ENCODE data around the gene MESP2.

DNA sequence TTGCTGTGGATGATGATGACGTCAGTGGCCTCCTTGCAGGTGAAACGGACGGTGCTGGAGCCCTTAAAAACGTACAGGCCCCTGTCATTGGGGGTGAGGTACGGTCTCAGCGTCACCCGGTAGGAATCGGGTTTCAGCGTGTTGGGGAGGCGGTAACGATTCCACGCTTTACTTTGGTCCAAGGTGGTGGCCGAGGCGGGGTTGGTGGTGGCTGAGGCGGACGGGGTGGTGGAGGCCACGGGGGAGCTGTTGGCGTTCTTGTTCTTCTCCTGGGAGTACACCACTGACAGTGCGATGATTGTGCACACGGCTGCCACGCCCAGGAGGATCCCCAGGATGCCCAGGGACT, 30.1 kb downstream of the MESP2 start:
- TF ChIP-seq, protein P1, sequence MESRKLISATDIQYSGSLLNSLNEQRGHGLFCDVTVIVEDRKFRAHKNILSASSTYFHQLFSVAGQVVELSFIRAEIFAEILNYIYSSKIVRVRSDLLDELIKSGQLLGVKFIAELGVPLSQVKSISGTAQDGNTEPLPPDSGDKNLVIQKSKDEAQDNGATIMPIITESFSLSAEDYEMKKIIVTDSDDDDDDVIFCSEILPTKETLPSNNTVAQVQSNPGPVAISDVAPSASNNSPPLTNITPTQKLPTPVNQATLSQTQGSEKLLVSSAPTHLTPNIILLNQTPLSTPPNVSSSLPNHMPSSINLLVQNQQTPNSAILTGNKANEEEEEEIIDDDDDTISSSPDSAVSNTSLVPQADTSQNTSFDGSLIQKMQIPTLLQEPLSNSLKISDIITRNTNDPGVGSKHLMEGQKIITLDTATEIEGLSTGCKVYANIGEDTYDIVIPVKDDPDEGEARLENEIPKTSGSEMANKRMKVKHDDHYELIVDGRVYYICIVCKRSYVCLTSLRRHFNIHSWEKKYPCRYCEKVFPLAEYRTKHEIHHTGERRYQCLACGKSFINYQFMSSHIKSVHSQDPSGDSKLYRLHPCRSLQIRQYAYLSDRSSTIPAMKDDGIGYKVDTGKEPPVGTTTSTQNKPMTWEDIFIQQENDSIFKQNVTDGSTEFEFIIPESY (IDR thresholded peaks at IDR 0.05): no peak
- TF ChIP-seq CTCF (IDR thresholded peaks at IDR 0.05; ENCODE audit: low read depth, low read length, missing input control) (no peak), RAD21 (IDR thresholded peaks at IDR 0.05) (no peak), FOXA1 (IDR thresholded peaks at IDR 0.05) (no peak), GABPA (IDR thresholded peaks at IDR 0.05 in 1 of 2, conservative IDR thresholded peaks at IDR 0.05 in 1 of 2) (no peak), SP1 (IDR thresholded peaks at IDR 0.05) (no peak), TAF1 (conservative IDR thresholded peaks at IDR 0.05) (no peak), REST (IDR thresholded peaks at IDR 0.05) (no peak)

Data from liver (tissue), 3 donors.